ENCODE measurements around the gene FBXL17.

Gene FBXL17

DNA sequence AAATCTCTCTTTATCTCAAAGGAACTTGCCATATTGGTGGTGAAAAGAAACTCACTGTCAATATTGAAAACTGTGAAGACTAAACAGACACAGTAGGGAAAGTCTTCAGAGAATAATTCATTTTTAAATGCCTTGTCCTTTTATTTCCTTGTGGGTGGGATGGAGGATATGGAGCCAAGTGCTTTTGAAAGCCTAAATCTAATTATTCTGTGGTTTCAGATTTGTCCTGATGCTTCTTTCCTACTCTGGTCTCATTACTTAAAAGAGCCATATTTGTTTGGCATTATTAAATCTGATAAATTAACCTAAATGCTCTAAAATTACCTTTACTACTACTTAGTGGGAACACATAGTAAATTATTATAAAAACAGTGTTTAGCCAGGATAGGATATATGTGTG is 452.8 kb downstream of the FBXL17 start:
- H3K27me3 ChIP-seq (ENCODE audit: low read depth, low read length): no peaks in the 10 kb centered on the region
- no peaks in the 10 kb centered on the region for H3K36me3 ChIP-seq (ENCODE audit: control insufficient read depth in 1 of 2, insufficient read depth in 2 of 2, low read length in 2 of 2)
- H3K4me3 ChIP-seq (ENCODE audit: low read depth in 1 of 2, low read length in 2 of 2): no peak overlapping the region
- H3K27ac ChIP-seq (ENCODE audit: low read length): no peak overlapping the region
- no peaks in the 10 kb centered on the region for H3K9me3 ChIP-seq (ENCODE audit: control insufficient read depth in 1 of 2, low read length in 2 of 2)
- no peaks in the 10 kb centered on the region for H3K4me1 ChIP-seq (ENCODE audit: control insufficient read depth in 1 of 2, insufficient read depth in 2 of 2, low read length in 2 of 2)

- H3K27me3 ChIP-seq (ENCODE audit: low read depth, low read length): no peaks in the 10 kb centered on the region
- no peak overlapping the region for H3K27ac ChIP-seq (ENCODE audit: low read length)
- no peaks in the 10 kb centered on the region for H3K4me1 ChIP-seq (ENCODE audit: control insufficient read depth in 1 of 2, insufficient read depth in 2 of 2, low read length in 2 of 2)
- no peak overlapping the region for H3K4me3 ChIP-seq (ENCODE audit: low read depth in 1 of 2, low read length in 2 of 2)
- H3K9me3 ChIP-seq (ENCODE audit: control insufficient read depth in 1 of 2, low read length in 2 of 2): no peaks in the 10 kb centered on the region
- H3K36me3 ChIP-seq (ENCODE audit: control insufficient read depth in 1 of 2, insufficient read depth in 2 of 2, low read length in 2 of 2): no peaks in the 10 kb centered on the region
Observed at GRCh38 chr5:107926121-107926520, 455.8 kb downstream of the FBXL17 start.

DNA sequence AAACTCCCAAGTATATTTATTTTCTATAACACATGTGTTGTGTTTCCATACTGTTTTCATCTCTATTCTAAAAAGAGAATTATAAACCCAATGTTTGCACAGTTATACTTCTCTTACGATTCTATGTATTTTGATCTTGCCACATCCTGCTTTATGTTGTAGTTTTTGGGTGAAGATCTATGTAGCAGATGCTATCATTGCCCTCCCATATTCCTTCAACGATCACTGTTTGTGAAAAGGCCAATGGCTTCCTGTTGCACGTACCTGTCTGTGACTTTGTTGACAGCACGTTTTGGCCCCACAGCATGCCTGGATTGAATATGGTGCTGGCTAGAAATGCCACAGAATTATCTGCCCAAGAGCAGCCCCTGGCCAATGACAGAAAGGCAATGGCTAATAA is 456.7 kb downstream of the FBXL17 start:
- Histone ChIP-seq H3K27me3 (ENCODE audit: low read depth, low read length) (no peaks in the 10 kb centered on the region), H3K4me1 (ENCODE audit: control insufficient read depth in 1 of 2, insufficient read depth in 2 of 2, low read length in 2 of 2) (no peaks in the 10 kb centered on the region), H3K9me3 (ENCODE audit: control insufficient read depth in 1 of 2, low read length in 2 of 2) (no peaks in the 10 kb centered on the region), H3K4me3 (ENCODE audit: low read depth in 1 of 2, low read length in 2 of 2) (no peak overlapping the region), H3K36me3 (ENCODE audit: control insufficient read depth in 1 of 2, insufficient read depth in 2 of 2, low read length in 2 of 2) (no peaks in the 10 kb centered on the region), H3K27ac (ENCODE audit: low read length) (no peak overlapping the region)

GRCh38 chr5:107919969-107920368 is 461.9 kb downstream of the FBXL17 start:
- no peaks in the 10 kb centered on the region for H3K9me3 ChIP-seq (ENCODE audit: control insufficient read depth in 1 of 2, low read length in 2 of 2)
- no peaks in the 10 kb centered on the region for H3K27me3 ChIP-seq (ENCODE audit: low read depth, low read length)
- no peak overlapping the region for H3K27ac ChIP-seq (ENCODE audit: low read length)
- no peaks in the 10 kb centered on the region for H3K36me3 ChIP-seq (ENCODE audit: control insufficient read depth in 1 of 2, insufficient read depth in 2 of 2, low read length in 2 of 2)
- H3K4me3 ChIP-seq (ENCODE audit: low read depth in 1 of 2, low read length in 2 of 2): no peak overlapping the region
- H3K4me1 ChIP-seq (ENCODE audit: control insufficient read depth in 1 of 2, insufficient read depth in 2 of 2, low read length in 2 of 2): no peaks in the 10 kb centered on the region

GRCh38 chr5:107919361-107919760 is 462.5 kb downstream of the FBXL17 start:
- Histone ChIP-seq H3K27ac (ENCODE audit: low read length) (no peak overlapping the region), H3K4me3 (ENCODE audit: low read depth in 1 of 2, low read length in 2 of 2) (no peak overlapping the region), H3K27me3 (ENCODE audit: low read depth, low read length) (no peaks in the 10 kb centered on the region), H3K4me1 (ENCODE audit: control insufficient read depth in 1 of 2, insufficient read depth in 2 of 2, low read length in 2 of 2) (no peaks in the 10 kb centered on the region), H3K9me3 (ENCODE audit: control insufficient read depth in 1 of 2, low read length in 2 of 2) (no peaks in the 10 kb centered on the region), H3K36me3 (ENCODE audit: control insufficient read depth in 1 of 2, insufficient read depth in 2 of 2, low read length in 2 of 2) (no peaks in the 10 kb centered on the region)

- Histone ChIP-seq H3K27ac (ENCODE audit: low read length) (no peak overlapping the region), H3K4me1 (ENCODE audit: control insufficient read depth in 1 of 2, insufficient read depth in 2 of 2, low read length in 2 of 2) (no peaks in the 10 kb centered on the region), H3K9me3 (ENCODE audit: control insufficient read depth in 1 of 2, low read length in 2 of 2) (no peaks in the 10 kb centered on the region)
Observed at GRCh38 chr5:107917983-107918382, 463.9 kb downstream of the FBXL17 start.

DNA sequence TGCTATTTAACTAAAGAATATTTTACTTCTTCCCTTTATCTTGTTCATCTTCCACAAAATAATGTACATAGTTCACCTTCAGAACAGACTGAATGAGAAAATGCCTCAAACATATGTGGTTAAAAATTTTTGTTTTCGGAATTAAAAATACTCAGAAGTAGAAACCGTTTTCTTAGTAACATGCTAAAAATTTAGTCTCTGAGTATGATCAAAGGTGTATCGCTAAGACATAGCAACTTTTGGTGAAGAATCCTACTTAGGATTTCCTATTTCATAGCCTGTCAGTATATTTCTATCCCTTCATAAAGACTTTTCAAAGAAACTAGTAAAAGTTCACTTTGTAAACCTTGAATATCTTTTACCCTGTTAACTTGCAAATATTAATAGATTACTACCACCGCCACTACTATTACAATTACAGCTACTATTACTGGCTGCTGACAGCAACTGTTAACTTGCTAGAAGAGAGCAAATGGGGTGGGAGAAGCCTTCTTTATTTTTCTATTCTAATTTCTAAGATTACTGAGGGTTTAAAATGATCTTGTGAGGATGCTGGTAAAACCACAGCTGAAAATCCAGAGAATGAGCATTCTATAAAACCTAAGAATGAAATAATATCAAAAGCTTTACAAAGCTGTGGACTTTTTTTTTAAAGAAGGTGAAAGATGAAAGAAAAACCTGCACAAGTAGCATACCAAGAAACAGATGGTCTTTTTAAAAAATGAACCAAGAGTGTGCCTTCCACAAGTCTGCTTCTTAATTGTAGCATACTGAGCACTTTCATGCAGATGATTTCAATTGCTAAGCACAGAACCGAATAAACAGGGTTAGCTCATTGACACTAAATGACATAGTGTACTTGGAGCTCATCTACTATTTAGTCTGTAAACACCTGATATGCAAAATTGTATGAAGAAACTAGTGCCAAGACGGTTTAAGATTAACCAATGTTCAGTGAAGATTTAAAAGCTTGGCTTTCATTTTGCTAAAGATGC is 464.9 kb downstream of the FBXL17 start:
- Histone ChIP-seq H3K36me3 (ENCODE audit: control insufficient read depth in 1 of 2, insufficient read depth in 2 of 2, low read length in 2 of 2) (no peaks in the 10 kb centered on the region), H3K4me3 (ENCODE audit: low read depth in 1 of 2, low read length in 2 of 2) (no peak overlapping the region), H3K27me3 (ENCODE audit: low read depth, low read length) (no peaks in the 10 kb centered on the region), H3K27ac (ENCODE audit: low read length) (no peak overlapping the region), H3K9me3 (ENCODE audit: control insufficient read depth in 1 of 2, low read length in 2 of 2) (no peaks in the 10 kb centered on the region), H3K4me1 (ENCODE audit: control insufficient read depth in 1 of 2, insufficient read depth in 2 of 2, low read length in 2 of 2) (no peaks in the 10 kb centered on the region)

More at GRCh38 chr5:107917983-107918382, 463.9 kb downstream of the FBXL17 start:
- Histone ChIP-seq H3K4me3 (ENCODE audit: low read depth in 1 of 2, low read length in 2 of 2) (no peak overlapping the region), H3K36me3 (ENCODE audit: control insufficient read depth in 1 of 2, insufficient read depth in 2 of 2, low read length in 2 of 2) (no peaks in the 10 kb centered on the region), H3K27me3 (ENCODE audit: low read depth, low read length) (no peaks in the 10 kb centered on the region)

- no peaks in the 10 kb centered on the region for H3K36me3 ChIP-seq (ENCODE audit: control insufficient read depth in 1 of 2, insufficient read depth in 2 of 2, low read length in 2 of 2)
- no peaks in the 10 kb centered on the region for H3K27me3 ChIP-seq (ENCODE audit: low read depth, low read length)
- H3K27ac ChIP-seq (ENCODE audit: low read length): no peak overlapping the region
Observed at GRCh38 chr5:107915176-107915812, 466.6 kb downstream of the FBXL17 start.

DNA sequence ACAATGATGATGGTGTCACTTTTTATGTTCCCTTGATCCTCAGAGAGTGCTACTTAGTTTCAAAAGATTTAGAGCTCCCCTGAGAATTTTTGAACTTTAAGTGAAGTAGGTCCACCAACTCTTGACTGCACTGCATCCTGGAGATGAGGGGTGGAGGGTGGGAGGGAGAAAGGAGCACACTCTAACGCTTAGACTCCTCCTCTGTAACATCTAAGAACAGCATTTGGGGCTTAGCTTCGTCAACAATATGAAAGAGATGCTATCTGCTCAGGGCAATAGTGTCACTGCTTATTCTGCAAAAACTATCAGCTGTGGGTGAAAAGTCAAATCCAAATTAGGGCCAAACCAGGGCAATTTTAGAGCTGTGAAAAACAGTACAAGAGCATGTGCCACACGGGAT is 468.4 kb downstream of the FBXL17 start:
- H3K4me1 ChIP-seq (ENCODE audit: control insufficient read depth in 1 of 2, insufficient read depth in 2 of 2, low read length in 2 of 2): no peaks in the 10 kb centered on the region
- no peaks in the 10 kb centered on the region for H3K36me3 ChIP-seq (ENCODE audit: control insufficient read depth in 1 of 2, insufficient read depth in 2 of 2, low read length in 2 of 2)
- H3K27me3 ChIP-seq (ENCODE audit: low read depth, low read length): no peaks in the 10 kb centered on the region
- no peak overlapping the region for H3K4me3 ChIP-seq (ENCODE audit: low read depth in 1 of 2, low read length in 2 of 2)
- H3K27ac ChIP-seq (ENCODE audit: low read length): no peak overlapping the region
- no peaks in the 10 kb centered on the region for H3K9me3 ChIP-seq (ENCODE audit: control insufficient read depth in 1 of 2, low read length in 2 of 2)

More at GRCh38 chr5:107915176-107915812, 466.6 kb downstream of the FBXL17 start:
- Histone ChIP-seq H3K4me3 (ENCODE audit: low read depth in 1 of 2, low read length in 2 of 2) (no peak overlapping the region), H3K9me3 (ENCODE audit: control insufficient read depth in 1 of 2, low read length in 2 of 2) (no peaks in the 10 kb centered on the region), H3K4me1 (ENCODE audit: control insufficient read depth in 1 of 2, insufficient read depth in 2 of 2, low read length in 2 of 2) (no peaks in the 10 kb centered on the region)

DNA sequence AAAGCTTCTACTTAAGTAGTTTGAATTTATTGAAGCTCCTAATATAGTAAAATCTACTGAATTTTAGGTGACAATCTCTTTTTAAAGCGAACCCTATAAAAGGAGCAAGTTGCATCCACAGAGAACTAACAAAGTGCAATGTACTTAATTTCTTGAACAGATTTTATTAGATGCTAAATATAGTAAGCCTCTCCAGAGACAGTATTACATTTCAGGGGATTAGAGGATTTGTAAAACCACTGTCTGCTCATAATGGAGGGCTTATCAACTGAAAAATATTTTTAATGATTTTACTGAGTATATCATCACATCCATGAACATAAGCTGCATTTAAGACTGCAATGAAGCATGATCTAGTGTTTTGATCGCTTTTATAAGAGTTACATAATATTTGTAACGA is 481.2 kb downstream of the FBXL17 start:
- Histone ChIP-seq H3K27me3 (ENCODE audit: low read depth, low read length) (no peaks in the 10 kb centered on the region), H3K4me3 (ENCODE audit: low read depth in 1 of 2, low read length in 2 of 2) (no peak overlapping the region), H3K27ac (ENCODE audit: low read length) (no peak overlapping the region), H3K4me1 (ENCODE audit: control insufficient read depth in 1 of 2, insufficient read depth in 2 of 2, low read length in 2 of 2) (no peaks in the 10 kb centered on the region), H3K36me3 (ENCODE audit: control insufficient read depth in 1 of 2, insufficient read depth in 2 of 2, low read length in 2 of 2) (peaks cover 0 to 3% of the 10 kb centered on the region in 2 donors), H3K9me3 (ENCODE audit: control insufficient read depth in 1 of 2, low read length in 2 of 2) (no peaks in the 10 kb centered on the region)

- Histone ChIP-seq H3K9me3 (ENCODE audit: control insufficient read depth in 1 of 2, low read length in 2 of 2) (no peaks in the 10 kb centered on the region), H3K4me1 (ENCODE audit: control insufficient read depth in 1 of 2, insufficient read depth in 2 of 2, low read length in 2 of 2) (peaks cover 0 to 5% of the 10 kb centered on the region in 2 donors), H3K36me3 (ENCODE audit: control insufficient read depth in 1 of 2, insufficient read depth in 2 of 2, low read length in 2 of 2) (peaks cover 0 to 3% of the 10 kb centered on the region in 2 donors), H3K27me3 (ENCODE audit: low read depth, low read length) (no peaks in the 10 kb centered on the region), H3K4me3 (ENCODE audit: low read depth in 1 of 2, low read length in 2 of 2) (no peak overlapping the region), H3K27ac (ENCODE audit: low read length) (no peak overlapping the region)
Observed at GRCh38 chr5:107894361-107894760, 487.5 kb downstream of the FBXL17 start.

Measured in muscle layer of duodenum (tissue), 2 donors.